CD4-positive, alpha-beta T cell treated with Interleukin-12 subunit alpha and Interleukin-12 subunit beta, for 1 hour (primary cell): Measurements from ENCODE around the gene ANKRD10.
"Not testable (repeated sequence)": the region's sequence is repeated elsewhere in the genome, so short reads cannot be mapped to it uniquely, and the experiment has no call there.

Experiments
- DNase-seq: peaks from one replicate; pipeline ENCODE4 v3.0.0-alpha.2; 2020

ANKRD10 gene

GRCh38 chr13:110860983-110861382 lies 53.9 kb downstream of the ANKRD10 start:
- no peak for DNase-seq

- peak; percentile 9 for DNase-seq
Measured at GRCh38 chr13:110856942-110857835, 57.7 kb downstream of the ANKRD10 start.

GRCh38 chr13:110855363-110855762 lies 59.5 kb downstream of the ANKRD10 start:
- DNase-seq: no peak

GRCh38 chr13:110854866-110855265 lies 60.0 kb downstream of the ANKRD10 start:
- DNase-seq: no peak

- no peak for DNase-seq
Measured at GRCh38 chr13:110853235-110853721, 61.6 kb downstream of the ANKRD10 start.

- no peak for DNase-seq
Measured at GRCh38 chr13:110850840-110851239, 64.0 kb downstream of the ANKRD10 start.

GRCh38 chr13:110850006-110850405 lies 64.9 kb downstream of the ANKRD10 start:
- no peak for DNase-seq

GRCh38 chr13:110845520-110845919 lies 69.3 kb downstream of the ANKRD10 start:
- no peak for DNase-seq

- DNase-seq: no peak
Measured at GRCh38 chr13:110841846-110842245, 73.0 kb downstream of the ANKRD10 start.

- DNase-seq: no peak
Measured at GRCh38 chr13:110841406-110841805, 73.5 kb downstream of the ANKRD10 start.

GRCh38 chr13:110838867-110839538 lies 75.9 kb downstream of the ANKRD10 start:
- DNase-seq: no peak

- DNase-seq: no peak
Measured at GRCh38 chr13:110838116-110838515, 76.8 kb downstream of the ANKRD10 start.

- not testable (repeated sequence) for DNase-seq
Measured at GRCh38 chr13:110837397-110838061, 77.3 kb downstream of the ANKRD10 start.

GRCh38 chr13:110836605-110836903 lies 78.3 kb downstream of the ANKRD10 start:
- DNase-seq: no peak

- no peak for DNase-seq
Measured at GRCh38 chr13:110835721-110836604, 78.9 kb downstream of the ANKRD10 start.

- DNase-seq: no peak
Measured at GRCh38 chr13:110834572-110834971, 80.3 kb downstream of the ANKRD10 start.

GRCh38 chr13:110832531-110832930 lies 82.3 kb downstream of the ANKRD10 start:
- DNase-seq: no peak

- DNase-seq: no peak
Measured at GRCh38 chr13:110832205-110832479, 82.7 kb downstream of the ANKRD10 start.

GRCh38 chr13:110831437-110832204 lies 83.2 kb downstream of the ANKRD10 start:
- no peak for DNase-seq

GRCh38 chr13:110830800-110831371 lies 84.0 kb downstream of the ANKRD10 start:
- DNase-seq: no peak

- DNase-seq: no peak
Measured at GRCh38 chr13:110830331-110830730, 84.5 kb downstream of the ANKRD10 start.

- no peak for DNase-seq
Measured at GRCh38 chr13:110829486-110829885, 85.4 kb downstream of the ANKRD10 start.
